GM18508 (cell line): ENCODE results near the gene ADGRF4.

Source experiments
- ATAC-seq: cut with Tn5 transposase; IDR thresholded peaks from one replicate; pipeline ENCODE4 v1.9.1; 2021; ENCODE audit warnings: moderate number of reproducible peaks; ENCODE audit not compliant: insufficient read depth, unreplicated experiment

ADGRF4 gene

DNA sequence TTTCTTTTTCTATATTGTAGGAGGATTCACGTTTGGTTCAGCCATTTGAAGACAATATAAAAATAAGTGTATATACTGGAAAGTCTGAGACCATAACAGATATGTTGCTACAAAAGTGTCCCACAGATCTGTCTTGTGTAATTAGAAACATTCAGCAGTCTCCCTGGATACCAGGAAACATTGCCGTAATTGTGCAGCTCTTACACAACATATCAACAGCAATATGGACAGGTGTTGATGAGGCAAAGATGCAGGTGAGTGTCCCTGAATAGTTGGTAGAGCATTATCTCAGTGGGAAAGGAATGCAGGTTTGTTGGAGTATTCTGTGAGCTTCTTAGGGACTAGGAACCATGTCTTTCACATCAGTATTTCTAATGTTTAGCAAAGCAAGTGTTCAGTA is 18.3 kb upstream of the ADGRF4 start:
- no peak for ATAC-seq

- no peak for ATAC-seq
Observed at GRCh38 chr6:47680724-47681123, 17.7 kb upstream of the ADGRF4 start.

- no peak for ATAC-seq
Observed at GRCh38 chr6:47681201-47681990, 17.0 kb upstream of the ADGRF4 start.

- ATAC-seq = no peak
Observed at GRCh38 chr6:47686411-47686810, 12.0 kb upstream of the ADGRF4 start.

DNA sequence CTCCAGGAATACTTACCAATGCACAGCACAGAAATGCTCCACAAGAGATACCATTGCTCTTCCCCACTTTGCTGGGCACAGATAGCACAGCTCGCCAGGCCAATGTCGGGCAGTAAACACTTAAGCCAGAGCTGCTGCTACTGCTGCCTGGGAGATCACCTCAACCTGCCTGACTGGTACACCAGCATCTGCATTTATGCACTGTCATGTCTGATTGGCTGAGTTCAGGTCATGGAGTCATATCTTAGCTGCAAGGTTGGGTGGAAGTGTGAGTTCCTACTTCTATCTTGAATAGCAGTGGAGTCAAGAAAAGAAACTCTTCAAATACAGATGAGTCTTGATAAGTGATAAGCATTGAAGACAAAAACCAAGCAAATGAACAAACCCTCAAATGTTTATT is 10.9 kb upstream of the ADGRF4 start:
- ATAC-seq = no peak

- no peak for ATAC-seq
Observed at GRCh38 chr6:47690214-47690613, 8.2 kb upstream of the ADGRF4 start.

GRCh38 chr6:47690791-47691190 is 7.6 kb upstream of the ADGRF4 start:
- no peak for ATAC-seq

DNA sequence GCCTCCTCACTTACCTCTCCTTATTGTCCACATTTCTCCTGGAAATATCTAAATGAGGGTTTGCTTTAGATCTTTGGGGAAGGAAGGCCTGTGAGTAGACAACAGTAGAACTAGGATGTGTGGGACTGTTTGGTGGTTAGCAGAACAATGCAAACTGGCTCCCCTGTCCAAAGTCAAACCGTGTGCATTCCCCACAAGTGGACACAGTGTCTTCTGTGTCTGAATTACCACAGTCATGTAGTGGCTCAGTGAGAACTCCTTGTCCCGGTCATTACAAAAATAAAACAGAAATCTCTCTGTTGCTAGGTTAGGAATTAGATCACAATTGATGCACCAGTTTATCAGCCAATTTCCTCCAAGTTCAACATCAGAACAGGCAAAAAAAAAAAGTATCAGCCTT is 455 bp upstream of the ADGRF4 start:
- ATAC-seq = no peak

GRCh38 chr6:47700053-47700452 is 1.7 kb downstream of the ADGRF4 start:
- no peak for ATAC-seq

- no peak for ATAC-seq
Observed at GRCh38 chr6:47700596-47700995, 2.2 kb downstream of the ADGRF4 start.

DNA sequence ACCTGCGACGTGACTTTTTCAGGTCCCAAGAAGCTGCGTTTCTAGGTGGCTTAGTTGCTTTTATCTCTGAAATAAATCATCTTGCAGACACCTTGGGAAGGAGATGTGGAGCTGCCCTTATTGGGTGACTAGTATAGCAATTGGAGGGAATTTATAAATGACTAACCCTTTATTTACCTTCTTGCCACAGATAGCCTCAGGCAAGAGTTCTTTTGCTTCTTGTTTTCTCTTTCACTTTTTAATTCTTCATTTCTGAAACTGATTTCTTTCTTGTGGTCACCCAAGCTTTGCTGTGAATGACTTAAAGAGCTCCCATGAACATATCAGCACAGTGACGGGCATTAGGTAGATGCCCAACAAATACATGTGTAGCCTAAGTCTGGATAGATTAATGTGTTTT is 3.0 kb downstream of the ADGRF4 start:
- ATAC-seq = peak; percentile 99

DNA sequence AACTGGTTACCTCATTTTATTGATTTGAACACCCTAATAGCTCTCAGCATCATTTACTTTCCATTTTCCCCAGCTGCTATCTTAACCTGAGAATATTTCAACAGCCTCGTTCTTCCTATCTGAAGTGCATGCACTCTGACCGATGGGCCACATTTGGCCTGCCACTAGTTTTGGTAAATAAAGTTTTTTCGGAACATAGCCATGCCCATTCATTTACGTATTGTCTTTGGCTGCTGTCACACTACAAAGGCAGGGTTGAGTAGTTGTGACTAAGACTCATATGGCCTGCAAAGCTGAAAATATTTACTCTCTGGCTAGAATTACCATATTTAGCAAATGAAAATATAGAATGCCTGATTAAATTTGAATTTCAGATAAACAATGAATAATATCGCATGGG is 10.8 kb downstream of the ADGRF4 start:
- no peak for ATAC-seq

GRCh38 chr6:47710295-47710694 is 11.9 kb downstream of the ADGRF4 start:
- no peak for ATAC-seq

DNA sequence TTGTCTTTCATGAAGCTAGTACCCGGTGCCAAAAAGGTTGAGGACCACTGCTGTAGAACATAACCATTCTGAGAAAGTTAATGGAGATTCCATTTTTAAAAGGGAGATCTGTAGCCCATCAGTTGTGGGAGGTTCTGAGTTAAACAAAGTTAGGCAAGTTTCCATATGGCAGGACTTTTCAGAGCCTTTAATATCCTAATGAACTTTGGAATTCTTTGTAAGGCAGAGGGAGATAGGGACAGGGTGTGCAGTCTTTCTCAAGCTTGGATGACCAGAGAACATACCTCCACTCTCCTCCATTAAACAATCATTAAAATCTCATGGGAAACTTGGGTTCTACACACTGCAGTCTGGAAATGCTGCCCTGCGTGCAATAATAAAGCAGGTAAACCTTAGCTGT is 14.8 kb downstream of the ADGRF4 start:
- no peak for ATAC-seq

- no peak for ATAC-seq
Observed at GRCh38 chr6:47714802-47715201, 16.4 kb downstream of the ADGRF4 start.

DNA sequence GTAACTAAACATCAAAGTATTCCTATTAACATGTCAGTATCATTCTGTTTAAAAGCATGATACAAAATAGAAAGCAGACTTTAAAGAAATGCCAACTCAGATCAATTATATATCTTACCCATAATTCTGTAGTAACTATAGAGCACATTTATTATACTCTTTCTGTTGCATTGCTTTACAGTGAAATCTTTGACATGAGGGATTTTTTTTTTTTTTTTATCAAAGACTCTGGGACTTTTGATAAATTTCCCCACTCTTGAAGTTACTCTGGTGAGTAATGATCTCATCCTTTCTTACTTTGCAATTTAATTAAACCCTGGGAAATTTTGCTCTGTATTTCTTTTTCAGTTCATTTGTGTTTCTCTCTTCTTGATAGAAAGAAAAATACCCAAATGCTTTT is 17.4 kb downstream of the ADGRF4 start:
- no peak for ATAC-seq

GRCh38 chr6:47716207-47716606 is 17.8 kb downstream of the ADGRF4 start:
- no peak for ATAC-seq

GRCh38 chr6:47718571-47718970 is 20.2 kb downstream of the ADGRF4 start:
- no peak for ATAC-seq

- ATAC-seq = no peak
Observed at GRCh38 chr6:47721189-47721588, 22.8 kb downstream of the ADGRF4 start.

- ATAC-seq = peak; percentile 71
Observed at GRCh38 chr6:47722194-47722593, 23.8 kb downstream of the ADGRF4 start.

GRCh38 chr6:47724300-47724699 is 25.9 kb downstream of the ADGRF4 start:
- ATAC-seq = no peak

DNA sequence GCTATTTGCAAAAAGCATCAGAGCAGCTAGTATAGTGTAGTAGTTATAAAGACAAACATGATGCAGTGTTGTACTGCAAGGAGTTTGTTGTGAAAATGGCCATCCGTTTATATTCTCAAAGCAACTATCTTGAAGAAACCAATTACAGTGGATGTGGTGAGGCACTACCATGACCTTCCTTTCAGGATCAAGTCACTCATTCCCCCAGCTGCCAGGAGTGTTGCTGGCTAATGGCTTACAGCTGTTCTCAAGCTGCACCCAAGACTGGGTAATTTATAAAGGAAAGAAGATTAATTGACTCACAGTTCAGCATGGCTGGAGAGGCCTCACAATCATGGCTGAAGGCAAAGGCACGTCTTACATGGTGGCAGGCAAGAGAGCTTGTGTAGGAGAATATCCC is 29.0 kb downstream of the ADGRF4 start:
- ATAC-seq = no peak

- no peak for ATAC-seq
Observed at GRCh38 chr6:47729019-47729418, 30.6 kb downstream of the ADGRF4 start.
